ENCODE measurements around the gene CRISP3. TPM values are rescaled to one million over a fixed set of nuclear protein-coding genes. Genes with fewer than 3 reads are reported as not detected.

CRISP3 gene
- total and polyA plus RNA-seq, 10 of the 15 experiments (the other 5 are each of a cell fraction or from before 2014, with no cell fraction given): not detected

- TF ChIP-seq, protein P1, sequence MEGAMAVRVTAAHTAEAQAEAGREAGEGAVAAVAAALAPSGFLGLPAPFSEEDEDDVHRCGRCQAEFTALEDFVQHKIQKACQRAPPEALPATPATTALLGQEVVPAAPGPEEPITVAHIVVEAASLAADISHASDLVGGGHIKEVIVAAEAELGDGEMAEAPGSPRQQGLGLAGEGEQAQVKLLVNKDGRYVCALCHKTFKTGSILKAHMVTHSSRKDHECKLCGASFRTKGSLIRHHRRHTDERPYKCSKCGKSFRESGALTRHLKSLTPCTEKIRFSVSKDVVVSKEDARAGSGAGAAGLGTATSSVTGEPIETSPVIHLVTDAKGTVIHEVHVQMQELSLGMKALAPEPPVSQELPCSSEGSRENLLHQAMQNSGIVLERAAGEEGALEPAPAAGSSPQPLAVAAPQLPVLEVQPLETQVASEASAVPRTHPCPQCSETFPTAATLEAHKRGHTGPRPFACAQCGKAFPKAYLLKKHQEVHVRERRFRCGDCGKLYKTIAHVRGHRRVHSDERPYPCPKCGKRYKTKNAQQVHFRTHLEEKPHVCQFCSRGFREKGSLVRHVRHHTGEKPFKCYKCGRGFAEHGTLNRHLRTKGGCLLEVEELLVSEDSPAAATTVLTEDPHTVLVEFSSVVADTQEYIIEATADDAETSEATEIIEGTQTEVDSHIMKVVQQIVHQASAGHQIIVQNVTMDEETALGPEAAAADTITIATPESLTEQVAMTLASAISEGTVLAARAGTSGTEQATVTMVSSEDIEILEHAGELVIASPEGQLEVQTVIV (IDR thresholded peaks at IDR 0.05; ENCODE audit: borderline replicate concordance, partially characterized antibody): no peak
Observed at GRCh38 chr6:49766762-49767161, 22.6 kb upstream of the CRISP3 start (continued).

DNA sequence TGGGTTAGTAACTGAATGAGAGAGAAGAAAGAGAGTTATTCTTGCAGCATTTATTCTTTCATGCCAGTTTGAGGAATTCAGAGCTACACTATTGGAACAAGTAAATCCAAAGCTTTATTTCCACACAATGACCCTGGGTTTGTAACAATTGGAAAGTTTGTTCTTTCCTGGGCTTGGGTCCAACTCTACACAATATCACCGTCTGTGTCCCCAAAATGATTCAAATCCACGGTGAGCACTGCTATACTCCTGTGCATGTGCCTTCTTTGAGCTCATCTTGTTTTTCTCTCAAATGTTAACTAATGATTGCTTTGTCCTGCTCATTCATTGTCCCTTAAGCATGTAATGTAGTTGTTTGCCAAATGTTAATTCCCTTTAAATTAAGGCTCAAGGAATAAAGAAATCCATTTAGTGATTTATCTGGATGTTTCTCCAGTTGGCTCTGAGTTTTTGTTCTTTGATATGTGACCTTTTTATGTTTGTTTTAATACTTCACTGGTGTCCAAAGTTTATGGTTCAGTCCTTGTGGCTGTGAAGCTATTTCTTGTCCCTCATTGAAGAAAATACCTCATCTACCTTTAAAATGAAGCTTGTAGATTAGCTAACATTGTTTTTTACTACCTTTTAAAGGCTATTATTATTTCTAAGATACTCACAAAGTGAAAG lies 20.5 kb upstream of the CRISP3 start:
- H3K4me3 ChIP-seq: no peak overlapping the region
- H3K9ac ChIP-seq (ENCODE audit: control insufficient read depth, insufficient read depth, low read length): no peak overlapping the region
- no peaks in the 10 kb centered on the region for H3K36me3 ChIP-seq (ENCODE audit: control insufficient read depth in 2 of 2, insufficient read depth in 2 of 2, low read length in 1 of 2)
- DNase-seq (ENCODE audit: low read depth, low spot score): no peak
- ChIA-PET POLR2A (no interaction called here), SMC1A (ENCODE audit: uncharacterized antibody, unreplicated experiment) (no interaction called here), CTCF (interaction anchor here (0.8 kb wide), 1 partner anchor 20 kb away, joined by 3 read pairs; no protein-coding TSS in a partner anchor), RAD21 (ENCODE audit: unreplicated experiment) (no interaction called here)
- no peaks in the 10 kb centered on the region for H3K27me3 ChIP-seq (replicated peaks in 1 of 2; ENCODE audit: control insufficient read depth in 2 of 2, insufficient read depth in 2 of 2, low read length in 1 of 2)
- H3K27ac ChIP-seq (ENCODE audit: control insufficient read depth, insufficient read depth): no peak overlapping the region
- TF ChIP-seq, protein P2, sequence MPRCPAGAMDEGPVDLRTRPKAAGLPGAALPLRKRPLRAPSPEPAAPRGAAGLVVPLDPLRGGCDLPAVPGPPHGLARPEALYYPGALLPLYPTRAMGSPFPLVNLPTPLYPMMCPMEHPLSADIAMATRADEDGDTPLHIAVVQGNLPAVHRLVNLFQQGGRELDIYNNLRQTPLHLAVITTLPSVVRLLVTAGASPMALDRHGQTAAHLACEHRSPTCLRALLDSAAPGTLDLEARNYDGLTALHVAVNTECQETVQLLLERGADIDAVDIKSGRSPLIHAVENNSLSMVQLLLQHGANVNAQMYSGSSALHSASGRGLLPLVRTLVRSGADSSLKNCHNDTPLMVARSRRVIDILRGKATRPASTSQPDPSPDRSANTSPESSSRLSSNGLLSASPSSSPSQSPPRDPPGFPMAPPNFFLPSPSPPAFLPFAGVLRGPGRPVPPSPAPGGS (IDR thresholded peaks at IDR 0.05; ENCODE audit: borderline replicate concordance, insufficient read depth, low read depth, low read length, poor library complexity, severe bottlenecking): no peak
- TF ChIP-seq, protein P3, sequence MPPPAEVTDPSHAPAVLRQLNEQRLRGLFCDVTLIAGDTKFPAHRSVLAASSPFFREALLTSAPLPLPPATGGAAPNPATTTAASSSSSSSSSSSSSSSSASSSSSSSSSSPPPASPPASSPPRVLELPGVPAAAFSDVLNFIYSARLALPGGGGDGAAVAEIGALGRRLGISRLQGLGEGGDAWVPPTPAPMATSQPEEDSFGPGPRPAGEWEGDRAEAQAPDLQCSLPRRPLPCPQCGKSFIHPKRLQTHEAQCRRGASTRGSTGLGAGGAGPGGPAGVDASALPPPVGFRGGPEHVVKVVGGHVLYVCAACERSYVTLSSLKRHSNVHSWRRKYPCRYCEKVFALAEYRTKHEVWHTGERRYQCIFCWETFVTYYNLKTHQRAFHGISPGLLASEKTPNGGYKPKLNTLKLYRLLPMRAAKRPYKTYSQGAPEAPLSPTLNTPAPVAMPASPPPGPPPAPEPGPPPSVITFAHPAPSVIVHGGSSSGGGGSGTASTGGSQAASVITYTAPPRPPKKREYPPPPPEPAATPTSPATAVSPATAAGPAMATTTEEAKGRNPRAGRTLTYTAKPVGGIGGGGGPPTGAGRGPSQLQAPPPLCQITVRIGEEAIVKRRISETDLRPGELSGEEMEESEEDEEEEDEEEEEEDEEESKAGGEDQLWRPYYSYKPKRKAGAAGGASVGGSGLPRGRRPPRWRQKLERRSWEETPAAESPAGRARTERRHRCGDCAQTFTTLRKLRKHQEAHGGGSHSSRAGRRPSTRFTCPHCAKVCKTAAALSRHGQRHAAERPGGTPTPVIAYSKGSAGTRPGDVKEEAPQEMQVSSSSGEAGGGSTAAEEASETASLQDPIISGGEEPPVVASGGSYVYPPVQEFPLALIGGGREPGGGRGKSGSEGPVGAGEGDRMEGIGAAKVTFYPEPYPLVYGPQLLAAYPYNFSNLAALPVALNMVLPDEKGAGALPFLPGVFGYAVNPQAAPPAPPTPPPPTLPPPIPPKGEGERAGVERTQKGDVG (CRISPR knock-in tag; IDR thresholded peaks at IDR 0.05): no peak
- H3K9me3 ChIP-seq (replicated peaks; ENCODE audit: control insufficient read depth, insufficient read depth, low read length): no peaks in the 10 kb centered on the region
- no peaks in the 10 kb centered on the region for H3K79me2 ChIP-seq (ENCODE audit: control insufficient read depth, insufficient read depth, low read length)
- intact Hi-C loops (cut with micrococcal nuclease; ENCODE audit: unreplicated experiment) (no loop called here), in situ Hi-C loops (cut with MboI) (no loop called here)
- 44% methylated on average over 2 of the region's 2 CpGs for WGBS (ENCODE audit: insufficient coverage, insufficient replicate concordance, low lambda C conversion rate, missing lambda C conversion rate)
- H4K20me1 ChIP-seq (ENCODE audit: control insufficient read depth, insufficient read depth): no peaks in the 10 kb centered on the region
- BruUV-seq (replicated peaks): no TSS peak
- H2AFZ ChIP-seq (ENCODE audit: control insufficient read depth, low read depth, low read length): no peak overlapping the region
- no peak for FAIRE-seq
- H3K4me1 ChIP-seq (ENCODE audit: control insufficient read depth, insufficient read depth, low read length): no peaks in the 10 kb centered on the region
- H3K4me2 ChIP-seq (ENCODE audit: control insufficient read depth, insufficient read depth): no peak overlapping the region
- ATAC-seq: no peak
